Keratinocyte (primary cell): ENCODE results near the gene MAP3K20.

Experiments used
- CTCF ChIP-seq, 3 experiments: IDR thresholded peaks in 1 of 3; conservative IDR thresholded peaks in 1 of 3; optimal IDR thresholded peaks in 1 of 3; 2 replicates in 2 of 3; 3 replicates in 1 of 3; pipeline versions ENCODE3 to v1.5.1; 2011; ENCODE audit warnings: low read length in 3 of 3, mild to moderate bottlenecking in 3 of 3, moderate library complexity in 2 of 3, control low read depth in 1 of 3, inconsistent platforms in 1 of 3; ENCODE audit not compliant: insufficient read depth in 2 of 3; ENCODE audit errors: extremely low read depth in 1 of 3
- EZH2 ChIP-seq: IDR thresholded peaks from one replicate; pipeline ENCODE4 v1.6.1; 2012; ENCODE audit warnings: inconsistent platforms, mild to moderate bottlenecking, low read length, moderate library complexity

GRCh38 chr2:173075056-173075780, 428 bp upstream of the MAP3K20 start:
- no peak for TF ChIP-seq CTCF (optimal IDR thresholded peaks at IDR 0.05 in 1 of 3, IDR thresholded peaks at IDR 0.05 in 1 of 3, conservative IDR thresholded peaks at IDR 0.05 in 1 of 3; ENCODE audit: extremely low read depth in 1 of 3, insufficient read depth in 2 of 3, low read length in 3 of 3)
- TF ChIP-seq EZH2: no peak
